SK-N-SH (cell line): ENCODE measurements around the gene TBC1D16. TPM values are rescaled to one million over a fixed set of nuclear protein-coding genes. Genes with fewer than 3 reads are reported as not detected.

Experiments
- CTCF ChIA-PET: fragments of 300-600, 350-600 bp; formaldehyde crosslinking; extraction: SDS; loops from one replicate; lab custom pipeline; 2021; lab: Yijun Ruan, JAX
- POLR2A ChIA-PET: fragments of 350-600 bp; sonication (Branson Sonifier 250); formaldehyde crosslinking; extraction: SDS; loops from one replicate; lab custom pipeline; 2020; ENCODE audit warnings: antibody characterized with exemption, inconsistent platforms; lab: Yijun Ruan, JAX
- DNase-seq: peaks from one replicate; pipeline ENCODE4 v3.0.0; 2012
- H2AFZ ChIP-seq: fragments of 200-600 bp; sonication (generic); 2 replicates; pipeline ENCODE4 v1.8.1; 2016; ENCODE audit warnings: antibody characterized with exemption, mild to moderate bottlenecking, low read depth
- H3F3A ChIP-seq: fragments of 200-600 bp; sonication (generic); replicated peaks from 2 replicates; pipeline ENCODE3; 2016; ENCODE audit warnings: antibody characterized with exemption, mild to moderate bottlenecking; ENCODE audit not compliant: insufficient read depth
- H3K27ac ChIP-seq, 2 experiments: fragments of 200-500 bp in 1 of 2; fragments of 200-600 bp in 1 of 2; sonication (Bioruptor generic) in 1 of 2; sonication (generic), shearing (Covaris generic) in 1 of 2; 2 replicates each; pipeline versions ENCODE4 v1.5.1 to v1.6.1; 2014 to 2016; ENCODE audit warnings: low read depth in 2 of 2, inconsistent platforms in 1 of 2, low read length in 1 of 2, mild to moderate bottlenecking in 1 of 2, mixed read lengths in 1 of 2
- H3K27me3 ChIP-seq: fragments of 200-600 bp; sonication (generic), shearing (Covaris generic); 2 replicates; pipeline ENCODE4 v1.6.1; 2016; ENCODE audit warnings: mixed run types; ENCODE audit not compliant: insufficient read depth
- H3K36me3 ChIP-seq, 2 experiments: fragments of 200-500 bp in 1 of 2; fragments of 200-600 bp in 1 of 2; sonication (Bioruptor generic) in 1 of 2; sonication (generic) in 1 of 2; replicated peaks in 1 of 2; 2 replicates each; pipeline versions ENCODE3 to v1.5.1; 2014 to 2016; ENCODE audit warnings: low read length in 1 of 2, mild to moderate bottlenecking in 1 of 2; ENCODE audit not compliant: insufficient read depth in 2 of 2, control insufficient read depth in 1 of 2
- H3K4me1 ChIP-seq, 2 experiments: fragments of 200-500 bp in 1 of 2; fragments of 200-600 bp in 1 of 2; sonication (Bioruptor generic) in 1 of 2; sonication (generic), shearing (Covaris generic) in 1 of 2; 2 replicates each; pipeline versions ENCODE4 v1.5.1 to v1.6.1; 2014 to 2016; ENCODE audit warnings: low read depth in 1 of 2, low read length in 1 of 2, mixed run types in 1 of 2; ENCODE audit not compliant: insufficient read depth in 2 of 2, control insufficient read depth in 1 of 2
- H3K4me2 ChIP-seq: fragments of 200-600 bp; sonication (generic), shearing (Covaris generic); 2 replicates; pipeline ENCODE4 v1.6.1; 2017; ENCODE audit warnings: mixed run types
- H3K4me3 ChIP-seq, 2 experiments: fragments of 200-500 bp in 1 of 2; fragments of 200-600 bp in 1 of 2; sonication (Bioruptor generic) in 1 of 2; sonication (generic), shearing (Covaris generic) in 1 of 2; 2 replicates each; pipeline versions ENCODE4 v1.5.1 to v1.8.1; 2014 to 2016; ENCODE audit warnings: low read depth in 2 of 2, inconsistent platforms in 1 of 2, low read length in 1 of 2, mild to moderate bottlenecking in 1 of 2, mixed read lengths in 1 of 2, moderate library complexity in 1 of 2
- H3K79me2 ChIP-seq: fragments of 200-600 bp; sonication (generic); 2 replicates; pipeline ENCODE4 v1.8.1; 2017; ENCODE audit warnings: mild to moderate bottlenecking; ENCODE audit not compliant: insufficient read depth
- H3K9ac ChIP-seq: fragments of 200-600 bp; sonication (generic); 2 replicates; pipeline ENCODE4 v1.6.1; 2017; ENCODE audit warnings: mixed run types
- H3K9me2 ChIP-seq: fragments of 200-600 bp; sonication (generic); 2 replicates; pipeline ENCODE4 v1.6.1; 2017; ENCODE audit warnings: mixed run types
- H3K9me3 ChIP-seq: fragments of 200-600 bp; sonication (generic); 2 replicates; pipeline ENCODE4 v1.6.1; 2017; ENCODE audit warnings: mixed run types, mild to moderate bottlenecking, moderate library complexity
- H4K20me1 ChIP-seq: fragments of 200-600 bp; sonication (generic); 2 replicates; pipeline ENCODE4 v1.6.1; 2017; ENCODE audit warnings: mild to moderate bottlenecking, mixed run types; ENCODE audit not compliant: insufficient read depth
- CHD2 ChIP-seq: fragments of 150-350 bp; IDR thresholded peaks from 2 replicates; pipeline ENCODE4 v1.6.1; 2018; ENCODE audit warnings: low read length; ENCODE audit not compliant: partially characterized antibody
- ELF1 ChIP-seq: IDR thresholded peaks from 2 replicates; pipeline ENCODE4 v1.4.0; 2012
- EP300 ChIP-seq, 2 experiments: IDR thresholded peaks; 2 replicates each; pipeline versions ENCODE4 v1.4.0 to v1.6.1; 2012; ENCODE audit warnings: borderline replicate concordance in 1 of 2, low read depth in 1 of 2, low read length in 1 of 2
- FOXJ3 ChIP-seq: sonication (generic); formaldehyde crosslinking; IDR thresholded peaks from 2 replicates; pipeline ENCODE4 v1.5.1; 2020; ENCODE audit warnings: mild to moderate bottlenecking, missing genetic modification reagents
- FOXM1 ChIP-seq: IDR thresholded peaks from 2 replicates; pipeline ENCODE4 v1.4.0; 2012; ENCODE audit warnings: low read depth, mild to moderate bottlenecking
- GATA2 ChIP-seq: sonication (generic); formaldehyde crosslinking; IDR thresholded peaks from 2 replicates; pipeline ENCODE4 v1.5.0; 2020; ENCODE audit warnings: mild to moderate bottlenecking, missing genetic modification reagents
- JUND ChIP-seq: IDR thresholded peaks from 2 replicates; pipeline ENCODE4 v1.4.0; 2012
- MAX ChIP-seq: IDR thresholded peaks from 2 replicates; pipeline ENCODE4 v1.4.0; 2012; ENCODE audit warnings: low read depth
- MXI1 ChIP-seq: IDR thresholded peaks from 2 replicates; pipeline ENCODE4 v1.6.1; 2012; ENCODE audit warnings: mild to moderate bottlenecking, low read depth, low read length, improper control_type of control experiment
- PBX3 ChIP-seq: IDR thresholded peaks from 2 replicates; pipeline ENCODE4; 2012
- RAD21 ChIP-seq: IDR thresholded peaks from 2 replicates; pipeline ENCODE4 v1.6.1; 2012; ENCODE audit warnings: mild to moderate bottlenecking, low read length
- RCOR1 ChIP-seq: fragments of 150-350 bp; IDR thresholded peaks from 2 replicates; pipeline ENCODE4 v1.6.1; 2017; ENCODE audit warnings: antibody characterized with exemption, low read length
- TAF1 ChIP-seq: IDR thresholded peaks from 2 replicates; pipeline ENCODE4 v1.6.1; 2012; ENCODE audit warnings: low read depth, mild to moderate bottlenecking, low read length, moderate library complexity, borderline replicate concordance
- TCF12 ChIP-seq: IDR thresholded peaks from 2 replicates; pipeline ENCODE4 v1.4.0; 2012
- TEAD4 ChIP-seq: IDR thresholded peaks from 2 replicates; pipeline ENCODE4 v1.4.0; 2012; ENCODE audit warnings: mild to moderate bottlenecking, borderline replicate concordance; ENCODE audit not compliant: insufficient read depth
- USF1 ChIP-seq: IDR thresholded peaks from 2 replicates; pipeline ENCODE4 v1.4.0; 2012; ENCODE audit warnings: low read depth, borderline replicate concordance
- USF2 ChIP-seq: fragments of 150-350 bp; IDR thresholded peaks from 2 replicates; pipeline ENCODE4 v1.6.1; 2017; ENCODE audit warnings: antibody characterized with exemption, low read length, low read depth, borderline replicate concordance
- WGBS: methylation state at CpG from one replicate; pipeline ENCODE4 v1.1.6; 2017; ENCODE audit warnings: low lambda C conversion rate; 5-methylcytosine and 5-hydroxymethylcytosine counted together
- polyA plus RNA-seq, 3 experiments: library from polyadenylated mRNA; depleted of rRNA; stranded (reverse); fragments of >200 nt; gene quantifications; 2 replicates each; pipeline ENCODE4 v1.2.3, GENCODE V29; 2012
- TF ChIP-seq, protein P1 (sequence below): IDR thresholded peaks from 2 replicates; pipeline ENCODE4 v1.6.1; 2012; ENCODE audit warnings: mild to moderate bottlenecking, low read depth, low read length, moderate library complexity

Gene TBC1D16
- polyA plus RNA-seq, 1 of the 3 experiments (the other 2 are of a cell fraction) = 14.5 TPM

GRCh38 chr17:80002070-80002641 lies 33.5 kb downstream of the TBC1D16 start:
- Histone ChIP-seq H3F3A (no peaks in the 10 kb centered on the region), H3K4me1 (peaks cover 0 to 2% of the 10 kb centered on the region in 2 experiments; a peak in 1 of 4 replicates), H3K36me3 (peaks cover 6 to 8% of the 10 kb centered on the region in 2 experiments), H3K9me3 (no peaks in the 10 kb centered on the region), H3K9ac (no peak overlapping the region), H3K4me2 (no peak overlapping the region), H3K27me3 (no peaks in the 10 kb centered on the region), H3K27ac (no peak overlapping the region), H3K9me2 (no peaks in the 10 kb centered on the region), H2AFZ (no peak overlapping the region), H3K4me3 (no peak overlapping the region), H3K79me2 (peaks cover 11% of the 10 kb centered on the region; the same call in 1 of the 2 replicates), H4K20me1 (peaks cover 20% of the 10 kb centered on the region)
- ChIA-PET POLR2A (no interaction called here), CTCF (interaction anchor here (0.6 to 12.1 kb wide), 5 partner anchors 13 to 256 kb away, joined by 3 to 209 read pairs (median 11); partner anchors contain the start of gene CBX2)
- TF ChIP-seq FOXJ3 (CRISPR knock-in tag) (no peak), USF2 (no peak), TEAD4 (no peak), MAX (no peak), MXI1 (no peak)
- no peak for DNase-seq
- WGBS = 97% methylated on average over 25 of the region's 26 CpGs

DNA sequence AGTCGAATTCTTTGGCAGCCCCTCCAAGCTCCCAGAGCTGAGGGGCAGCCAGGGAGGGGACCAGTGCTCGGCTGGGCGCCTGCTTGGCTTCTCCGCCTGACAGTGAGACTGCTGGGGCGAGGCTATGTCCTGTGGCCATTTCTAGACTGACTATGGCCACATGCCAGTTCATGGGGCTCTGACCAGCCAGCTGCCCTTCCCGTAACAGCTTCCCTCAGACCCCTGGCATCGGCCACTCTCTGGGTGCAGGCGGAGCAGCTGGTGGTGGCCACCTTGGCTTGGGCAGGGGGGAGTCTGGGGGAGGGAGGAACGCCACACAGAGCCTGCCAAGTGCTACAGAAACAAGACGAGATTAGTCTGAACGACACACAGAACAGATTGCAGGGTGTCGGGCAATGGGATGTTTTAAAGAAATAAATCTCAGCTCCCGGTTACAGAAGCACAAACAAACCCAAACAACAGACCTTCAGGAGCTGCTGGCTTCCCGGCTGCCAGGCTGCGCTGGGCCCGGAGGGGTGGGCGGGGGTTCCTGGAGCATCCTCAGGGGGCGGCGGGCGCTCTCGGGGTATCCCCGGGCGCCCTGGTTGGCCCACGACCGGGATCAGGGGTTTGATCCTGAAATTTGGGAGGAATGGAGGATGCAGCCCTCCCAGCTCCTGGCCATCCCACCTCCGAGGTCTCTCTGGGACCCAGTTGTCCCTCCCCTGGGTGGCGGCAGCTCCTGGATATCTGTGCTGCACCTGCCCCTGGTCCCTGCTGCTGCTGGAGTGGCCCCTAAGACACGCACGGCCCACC lies 34.5 kb downstream of the TBC1D16 start:
- Histone ChIP-seq H3K79me2 (peaks cover 11% of the 10 kb centered on the region; the same call in 1 of the 2 replicates), H3K4me1 (peaks cover 0 to 2% of the 10 kb centered on the region in 2 experiments; a peak in 1 of 4 replicates), H3K9ac (no peak overlapping the region), H3K4me2 (no peak overlapping the region), H3K4me3 (no peak overlapping the region), H3K27me3 (no peaks in the 10 kb centered on the region), H2AFZ (no peak overlapping the region), H3F3A (no peaks in the 10 kb centered on the region), H3K9me2 (no peaks in the 10 kb centered on the region), H3K27ac (no peak overlapping the region), H3K9me3 (no peaks in the 10 kb centered on the region), H3K36me3 (peaks cover 6 to 8% of the 10 kb centered on the region in 2 experiments), H4K20me1 (peaks cover 12% of the 10 kb centered on the region)
- POLR2A ChIA-PET = interaction anchor here (0.8 kb wide), 1 partner anchor 16 kb away, joined by 3 read pairs; no protein-coding TSS in a partner anchor
- DNase-seq = no peak
- 96% methylated on average over 25 of the region's 29 CpGs for WGBS
- CTCF ChIA-PET = interaction anchor here (0.6 to 12.1 kb wide), 7 partner anchors 12 to 255 kb away, joined by 3 to 209 read pairs (median 6); partner anchors contain the start of genes CBX2 and CBX4
- TF ChIP-seq GATA2 (CRISPR knock-in tag) (no peak), USF2 (no peak), RAD21 (no peak), TAF1 (no peak), FOXJ3 (CRISPR knock-in tag) (no peak), CHD2 (no peak), PBX3 (no peak), ELF1 (no peak), TCF12 (no peak), JUND (no peak), USF1 (no peak), EP300 (IDR thresholded peaks at IDR 0.05; ENCODE audit: borderline replicate concordance in 1 of 2, low read depth in 1 of 2, low read length in 1 of 2) (no peak), RCOR1 (no peak), FOXM1 (no peak)
- TF ChIP-seq, protein P1, sequence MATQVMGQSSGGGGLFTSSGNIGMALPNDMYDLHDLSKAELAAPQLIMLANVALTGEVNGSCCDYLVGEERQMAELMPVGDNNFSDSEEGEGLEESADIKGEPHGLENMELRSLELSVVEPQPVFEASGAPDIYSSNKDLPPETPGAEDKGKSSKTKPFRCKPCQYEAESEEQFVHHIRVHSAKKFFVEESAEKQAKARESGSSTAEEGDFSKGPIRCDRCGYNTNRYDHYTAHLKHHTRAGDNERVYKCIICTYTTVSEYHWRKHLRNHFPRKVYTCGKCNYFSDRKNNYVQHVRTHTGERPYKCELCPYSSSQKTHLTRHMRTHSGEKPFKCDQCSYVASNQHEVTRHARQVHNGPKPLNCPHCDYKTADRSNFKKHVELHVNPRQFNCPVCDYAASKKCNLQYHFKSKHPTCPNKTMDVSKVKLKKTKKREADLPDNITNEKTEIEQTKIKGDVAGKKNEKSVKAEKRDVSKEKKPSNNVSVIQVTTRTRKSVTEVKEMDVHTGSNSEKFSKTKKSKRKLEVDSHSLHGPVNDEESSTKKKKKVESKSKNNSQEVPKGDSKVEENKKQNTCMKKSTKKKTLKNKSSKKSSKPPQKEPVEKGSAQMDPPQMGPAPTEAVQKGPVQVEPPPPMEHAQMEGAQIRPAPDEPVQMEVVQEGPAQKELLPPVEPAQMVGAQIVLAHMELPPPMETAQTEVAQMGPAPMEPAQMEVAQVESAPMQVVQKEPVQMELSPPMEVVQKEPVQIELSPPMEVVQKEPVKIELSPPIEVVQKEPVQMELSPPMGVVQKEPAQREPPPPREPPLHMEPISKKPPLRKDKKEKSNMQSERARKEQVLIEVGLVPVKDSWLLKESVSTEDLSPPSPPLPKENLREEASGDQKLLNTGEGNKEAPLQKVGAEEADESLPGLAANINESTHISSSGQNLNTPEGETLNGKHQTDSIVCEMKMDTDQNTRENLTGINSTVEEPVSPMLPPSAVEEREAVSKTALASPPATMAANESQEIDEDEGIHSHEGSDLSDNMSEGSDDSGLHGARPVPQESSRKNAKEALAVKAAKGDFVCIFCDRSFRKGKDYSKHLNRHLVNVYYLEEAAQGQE = no peak
